ENCODE measurements around the gene CYTH2. TPM values are rescaled to one million over a fixed set of nuclear protein-coding genes. Genes with fewer than 3 reads are reported as not detected.

Gene CYTH2
- polyA plus RNA-seq, 1 donor from 2014 or later: 397 TPM

DNA sequence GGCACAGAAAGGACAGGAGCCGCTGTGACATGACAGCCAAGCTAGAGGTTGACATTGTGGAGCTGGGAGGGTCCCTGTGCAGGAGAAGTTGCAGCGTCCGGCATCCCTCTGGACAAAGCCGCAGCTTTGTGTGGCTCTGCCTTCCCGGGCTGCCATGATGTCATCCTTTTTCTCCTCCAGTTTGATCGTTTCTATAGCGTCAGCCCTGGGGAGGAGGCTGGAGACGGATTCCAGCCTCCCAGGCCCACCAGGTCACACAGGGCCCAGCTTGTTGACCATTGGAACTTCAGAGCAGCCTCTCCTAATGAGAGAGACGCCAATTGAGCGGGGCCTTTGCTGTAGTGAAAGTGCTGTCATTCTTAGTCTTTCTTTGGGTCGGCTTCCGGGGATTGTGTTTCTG lies 17.5 kb upstream of the CYTH2 start:
- Histone ChIP-seq H3K4me2 (ENCODE audit: low read length) (no peak overlapping the region), H3K27ac (ENCODE audit: low read length) (no peak overlapping the region), H3K36me3 (ENCODE audit: insufficient read depth, low read length) (no peaks in the 10 kb centered on the region), H3K9me3 (ENCODE audit: low read length) (no peaks in the 10 kb centered on the region), H3F3A (ENCODE audit: insufficient read depth, low read length, poor library complexity, severe bottlenecking) (no peaks in the 10 kb centered on the region), H3K9ac (ENCODE audit: low read length) (no peak overlapping the region), H3K9me2 (ENCODE audit: insufficient read depth, low read length) (no peaks in the 10 kb centered on the region), H3K4me3 (ENCODE audit: low read length) (no peak overlapping the region), H3K27me3 (ENCODE audit: insufficient read depth, low read depth, low read length) (no peaks in the 10 kb centered on the region), H4K20me1 (ENCODE audit: insufficient read depth) (no peaks in the 10 kb centered on the region), H2AFZ (ENCODE audit: low read depth, low read length) (no peak overlapping the region), H3K79me2 (replicated peaks; ENCODE audit: insufficient read depth, low read length) (peaks cover under 1% of the 10 kb centered on the region)
- TF ChIP-seq, protein P1, sequence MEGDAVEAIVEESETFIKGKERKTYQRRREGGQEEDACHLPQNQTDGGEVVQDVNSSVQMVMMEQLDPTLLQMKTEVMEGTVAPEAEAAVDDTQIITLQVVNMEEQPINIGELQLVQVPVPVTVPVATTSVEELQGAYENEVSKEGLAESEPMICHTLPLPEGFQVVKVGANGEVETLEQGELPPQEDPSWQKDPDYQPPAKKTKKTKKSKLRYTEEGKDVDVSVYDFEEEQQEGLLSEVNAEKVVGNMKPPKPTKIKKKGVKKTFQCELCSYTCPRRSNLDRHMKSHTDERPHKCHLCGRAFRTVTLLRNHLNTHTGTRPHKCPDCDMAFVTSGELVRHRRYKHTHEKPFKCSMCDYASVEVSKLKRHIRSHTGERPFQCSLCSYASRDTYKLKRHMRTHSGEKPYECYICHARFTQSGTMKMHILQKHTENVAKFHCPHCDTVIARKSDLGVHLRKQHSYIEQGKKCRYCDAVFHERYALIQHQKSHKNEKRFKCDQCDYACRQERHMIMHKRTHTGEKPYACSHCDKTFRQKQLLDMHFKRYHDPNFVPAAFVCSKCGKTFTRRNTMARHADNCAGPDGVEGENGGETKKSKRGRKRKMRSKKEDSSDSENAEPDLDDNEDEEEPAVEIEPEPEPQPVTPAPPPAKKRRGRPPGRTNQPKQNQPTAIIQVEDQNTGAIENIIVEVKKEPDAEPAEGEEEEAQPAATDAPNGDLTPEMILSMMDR (IDR thresholded peaks at IDR 0.05; ENCODE audit: poor library complexity, severe bottlenecking): no peak
- TF ChIP-seq, protein P2, sequence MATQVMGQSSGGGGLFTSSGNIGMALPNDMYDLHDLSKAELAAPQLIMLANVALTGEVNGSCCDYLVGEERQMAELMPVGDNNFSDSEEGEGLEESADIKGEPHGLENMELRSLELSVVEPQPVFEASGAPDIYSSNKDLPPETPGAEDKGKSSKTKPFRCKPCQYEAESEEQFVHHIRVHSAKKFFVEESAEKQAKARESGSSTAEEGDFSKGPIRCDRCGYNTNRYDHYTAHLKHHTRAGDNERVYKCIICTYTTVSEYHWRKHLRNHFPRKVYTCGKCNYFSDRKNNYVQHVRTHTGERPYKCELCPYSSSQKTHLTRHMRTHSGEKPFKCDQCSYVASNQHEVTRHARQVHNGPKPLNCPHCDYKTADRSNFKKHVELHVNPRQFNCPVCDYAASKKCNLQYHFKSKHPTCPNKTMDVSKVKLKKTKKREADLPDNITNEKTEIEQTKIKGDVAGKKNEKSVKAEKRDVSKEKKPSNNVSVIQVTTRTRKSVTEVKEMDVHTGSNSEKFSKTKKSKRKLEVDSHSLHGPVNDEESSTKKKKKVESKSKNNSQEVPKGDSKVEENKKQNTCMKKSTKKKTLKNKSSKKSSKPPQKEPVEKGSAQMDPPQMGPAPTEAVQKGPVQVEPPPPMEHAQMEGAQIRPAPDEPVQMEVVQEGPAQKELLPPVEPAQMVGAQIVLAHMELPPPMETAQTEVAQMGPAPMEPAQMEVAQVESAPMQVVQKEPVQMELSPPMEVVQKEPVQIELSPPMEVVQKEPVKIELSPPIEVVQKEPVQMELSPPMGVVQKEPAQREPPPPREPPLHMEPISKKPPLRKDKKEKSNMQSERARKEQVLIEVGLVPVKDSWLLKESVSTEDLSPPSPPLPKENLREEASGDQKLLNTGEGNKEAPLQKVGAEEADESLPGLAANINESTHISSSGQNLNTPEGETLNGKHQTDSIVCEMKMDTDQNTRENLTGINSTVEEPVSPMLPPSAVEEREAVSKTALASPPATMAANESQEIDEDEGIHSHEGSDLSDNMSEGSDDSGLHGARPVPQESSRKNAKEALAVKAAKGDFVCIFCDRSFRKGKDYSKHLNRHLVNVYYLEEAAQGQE (IDR thresholded peaks at IDR 0.05; ENCODE audit: borderline replicate concordance): no peak
- TF ChIP-seq SMC3 (conservative IDR thresholded peaks at IDR 0.05; ENCODE audit: poor library complexity) (no peak), POLR2AphosphoS5 (IDR thresholded peaks at IDR 0.05) (no peak), RAD21 (conservative IDR thresholded peaks at IDR 0.05) (no peak), EP300 (conservative IDR thresholded peaks at IDR 0.05; ENCODE audit: poor library complexity, severe bottlenecking) (no peak), EZH2 (IDR thresholded peaks at IDR 0.05; ENCODE audit: borderline replicate concordance, insufficient read depth, low read length, poor library complexity, severe bottlenecking) (no peak), TAF1 (IDR thresholded peaks at IDR 0.05; ENCODE audit: low read depth) (no peak), MXI1 (conservative IDR thresholded peaks at IDR 0.05; ENCODE audit: poor library complexity, severe bottlenecking) (no peak)

DNA sequence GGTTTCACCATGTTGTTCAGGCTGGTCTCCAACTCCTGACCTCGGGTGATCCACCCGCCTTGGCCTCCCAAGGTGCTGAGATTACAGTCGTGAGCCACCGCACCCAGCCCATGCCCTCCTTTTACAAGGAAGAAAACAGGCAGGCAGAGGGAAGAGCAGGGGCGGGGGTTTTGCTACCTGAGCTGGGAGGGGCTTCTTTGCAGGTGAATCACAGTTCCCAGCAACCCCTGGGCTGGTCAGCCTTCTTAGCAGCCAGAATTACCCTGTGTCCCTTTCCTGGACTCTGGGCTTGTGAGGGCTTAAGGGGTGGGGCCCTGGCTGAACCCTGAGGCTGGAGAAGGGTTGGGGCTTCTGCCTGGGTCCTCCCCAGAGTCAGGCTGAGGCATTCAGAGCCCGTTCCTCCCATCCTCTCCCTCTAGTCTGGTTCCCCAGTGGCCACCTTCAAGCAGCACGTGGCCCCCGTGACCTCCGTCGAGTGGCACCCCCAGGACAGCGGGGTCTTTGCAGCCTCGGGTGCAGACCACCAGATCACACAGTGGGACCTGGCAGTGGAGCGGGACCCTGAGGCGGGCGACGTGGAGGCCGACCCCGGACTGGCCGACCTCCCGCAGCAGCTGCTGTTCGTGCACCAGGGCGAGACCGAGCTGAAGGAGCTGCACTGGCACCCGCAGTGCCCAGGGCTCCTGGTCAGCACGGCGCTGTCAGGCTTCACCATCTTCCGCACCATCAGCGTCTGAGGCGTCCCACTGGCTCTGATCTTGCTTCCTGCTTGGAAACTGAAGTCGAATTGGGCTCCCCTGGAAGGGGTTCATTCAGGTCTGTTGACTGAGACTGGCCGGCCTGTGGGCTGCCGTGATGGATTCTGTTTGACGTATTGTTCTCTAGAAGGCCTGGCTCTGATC lies 16.6 kb upstream of the CYTH2 start:
- no peak overlapping the region for H3K4me2 ChIP-seq (ENCODE audit: low read length)
- H4K20me1 ChIP-seq (ENCODE audit: insufficient read depth): no peaks in the 10 kb centered on the region
- no peaks in the 10 kb centered on the region for H3K36me3 ChIP-seq (ENCODE audit: insufficient read depth, low read length)
- no peaks in the 10 kb centered on the region for H3K9me2 ChIP-seq (ENCODE audit: insufficient read depth, low read length)
- TF ChIP-seq RAD21 (conservative IDR thresholded peaks at IDR 0.05): no peak
- TF ChIP-seq POLR2AphosphoS5 (IDR thresholded peaks at IDR 0.05): no peak
- TF ChIP-seq, protein P1 (IDR thresholded peaks at IDR 0.05; ENCODE audit: poor library complexity, severe bottlenecking): no peak
- TF ChIP-seq, protein P2 (IDR thresholded peaks at IDR 0.05; ENCODE audit: borderline replicate concordance): no peak
- no peak for TF ChIP-seq SMC3 (conservative IDR thresholded peaks at IDR 0.05; ENCODE audit: poor library complexity)
- TF ChIP-seq TAF1 (IDR thresholded peaks at IDR 0.05; ENCODE audit: low read depth): no peak
- no peak for TF ChIP-seq EZH2 (IDR thresholded peaks at IDR 0.05; ENCODE audit: borderline replicate concordance, insufficient read depth, low read length, poor library complexity, severe bottlenecking)
- TF ChIP-seq EP300 (conservative IDR thresholded peaks at IDR 0.05; ENCODE audit: poor library complexity, severe bottlenecking): no peak
- TF ChIP-seq MXI1 (conservative IDR thresholded peaks at IDR 0.05; ENCODE audit: poor library complexity, severe bottlenecking): no peak
- no peak overlapping the region for H2AFZ ChIP-seq (ENCODE audit: low read depth, low read length)
- no peaks in the 10 kb centered on the region for H3F3A ChIP-seq (ENCODE audit: insufficient read depth, low read length, poor library complexity, severe bottlenecking)
- H3K27ac ChIP-seq (ENCODE audit: low read length): no peak overlapping the region
- no peaks in the 10 kb centered on the region for H3K9me3 ChIP-seq (ENCODE audit: low read length)
- H3K4me3 ChIP-seq (ENCODE audit: low read length): no peak overlapping the region
- no peaks in the 10 kb centered on the region for H3K79me2 ChIP-seq (replicated peaks; ENCODE audit: insufficient read depth, low read length)
- H3K27me3 ChIP-seq (ENCODE audit: insufficient read depth, low read depth, low read length): no peaks in the 10 kb centered on the region
- no peak overlapping the region for H3K9ac ChIP-seq (ENCODE audit: low read length)
